ENCODE measurements around the gene RBMS2.

The RBMS2 gene

DNA sequence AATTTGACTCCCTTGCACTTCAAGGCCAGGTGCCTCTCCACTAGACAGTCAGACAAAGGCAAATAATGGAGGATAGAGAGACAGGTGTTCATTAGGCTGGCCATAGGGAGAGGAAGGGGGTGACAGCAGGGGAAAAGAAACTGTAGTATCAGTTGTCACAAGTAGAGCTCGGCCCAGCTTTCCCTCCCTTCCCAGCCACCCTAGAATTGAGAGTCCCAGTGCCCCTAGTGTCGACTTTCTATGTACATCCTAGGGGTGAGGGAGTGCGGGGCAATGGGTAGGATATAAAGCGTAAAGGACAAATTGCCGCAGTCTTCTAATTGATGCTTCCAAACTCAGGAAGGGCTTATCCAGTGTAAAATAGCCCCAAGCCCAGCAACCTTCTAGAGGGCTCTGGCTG lies 69.5 kb downstream of the RBMS2 start:
- ChIA-PET POLR2A (interaction anchor here (1.0 kb wide), 1 partner anchor 70 kb away, joined by 3 read pairs; the partner anchor contains the start of gene RBMS2), CTCF (interaction anchor here (0.8 to 12.5 kb wide), 8 partner anchors 16 to 89 kb away, joined by 3 to 139 read pairs (median 4); no protein-coding TSS in a partner anchor)
- Histone ChIP-seq H3K27ac (ENCODE audit: extremely low read depth, low read depth, low read length) (no peak overlapping the region), H3K4me1 (ENCODE audit: control insufficient read depth, insufficient read depth, low read length) (no peaks in the 10 kb centered on the region; the same call in 1 of the 2 replicates), H3K4me3 (ENCODE audit: low read depth, low read length) (no peak overlapping the region), H3K9me3 (ENCODE audit: control insufficient read depth, insufficient read depth, low read depth, low read length) (no peaks in the 10 kb centered on the region), H3K36me3 (ENCODE audit: control insufficient read depth in 2 of 2, insufficient read depth in 1 of 2, low read length in 2 of 2) (peaks cover 0 to 43% of the 10 kb centered on the region in 2 experiments; a peak in 2 of 3 replicates)
- TF ChIP-seq ZNF221 (tag by site-specific recombination; IDR thresholded peaks at IDR 0.05; ENCODE audit: borderline replicate concordance) (no peak), IKZF3 (tag by site-specific recombination; IDR thresholded peaks at IDR 0.05) (no peak)

DNA sequence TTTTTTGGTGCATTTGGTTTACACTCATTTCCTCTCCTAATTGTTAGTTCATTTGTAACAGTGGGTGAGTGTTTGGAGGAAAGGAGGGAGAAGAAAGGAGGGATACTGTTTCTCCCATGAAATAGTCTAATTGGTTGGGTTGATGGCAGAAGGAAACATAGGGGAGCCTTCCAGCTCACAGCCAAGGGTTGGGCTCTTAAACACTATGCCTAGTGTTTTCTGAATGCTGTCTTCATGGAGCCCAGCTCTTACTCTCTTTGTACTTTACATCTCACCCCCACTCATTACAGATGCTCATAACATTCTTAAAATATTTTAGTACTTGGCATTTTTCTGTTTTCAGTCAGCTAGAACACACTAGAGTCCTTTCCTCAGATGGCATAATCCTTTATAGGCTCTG lies 70.3 kb downstream of the RBMS2 start:
- ChIA-PET CTCF (interaction anchor here (0.7 to 12.5 kb wide), 6 partner anchors 43 to 519 kb away, joined by 3 to 139 read pairs (median 5); partner anchors contain the start of gene STAT6), POLR2A (interaction anchor here (1.0 kb wide), 1 partner anchor 71 kb away, joined by 3 read pairs; the partner anchor contains the start of gene RBMS2)
- TF ChIP-seq ZNF366 (tag by site-specific recombination; conservative IDR thresholded peaks at IDR 0.05): no peak
- TF ChIP-seq, protein P1, sequence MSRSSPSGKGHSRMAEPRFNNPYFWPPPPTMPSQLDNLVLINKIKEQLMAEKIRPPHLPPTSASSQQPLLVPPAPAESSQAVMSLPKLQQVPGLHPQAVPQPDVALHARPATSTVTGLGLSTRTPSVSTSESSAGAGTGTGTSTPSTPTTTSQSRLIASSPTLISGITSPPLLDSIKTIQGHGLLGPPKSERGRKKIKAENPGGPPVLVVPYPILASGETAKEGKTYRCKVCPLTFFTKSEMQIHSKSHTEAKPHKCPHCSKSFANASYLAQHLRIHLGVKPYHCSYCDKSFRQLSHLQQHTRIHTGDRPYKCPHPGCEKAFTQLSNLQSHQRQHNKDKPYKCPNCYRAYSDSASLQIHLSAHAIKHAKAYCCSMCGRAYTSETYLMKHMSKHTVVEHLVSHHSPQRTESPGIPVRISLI (tag by site-specific recombination; IDR thresholded peaks at IDR 0.05): no peak
- TF ChIP-seq ZNF133 (tag by site-specific recombination; IDR thresholded peaks at IDR 0.05): no peak
- no peak for TF ChIP-seq KLF16 (tag by site-specific recombination; IDR thresholded peaks at IDR 0.05)
- no peak for TF ChIP-seq KLF8 (tag by site-specific recombination; IDR thresholded peaks at IDR 0.05)
- TF ChIP-seq ZNF350 (tag by site-specific recombination; IDR thresholded peaks at IDR 0.05): no peak
- no peak for TF ChIP-seq ZNF600 (tag by site-specific recombination; IDR thresholded peaks at IDR 0.05)
- no peak for TF ChIP-seq ZNF114 (tag by site-specific recombination; IDR thresholded peaks at IDR 0.05)
- TF ChIP-seq, protein P2, sequence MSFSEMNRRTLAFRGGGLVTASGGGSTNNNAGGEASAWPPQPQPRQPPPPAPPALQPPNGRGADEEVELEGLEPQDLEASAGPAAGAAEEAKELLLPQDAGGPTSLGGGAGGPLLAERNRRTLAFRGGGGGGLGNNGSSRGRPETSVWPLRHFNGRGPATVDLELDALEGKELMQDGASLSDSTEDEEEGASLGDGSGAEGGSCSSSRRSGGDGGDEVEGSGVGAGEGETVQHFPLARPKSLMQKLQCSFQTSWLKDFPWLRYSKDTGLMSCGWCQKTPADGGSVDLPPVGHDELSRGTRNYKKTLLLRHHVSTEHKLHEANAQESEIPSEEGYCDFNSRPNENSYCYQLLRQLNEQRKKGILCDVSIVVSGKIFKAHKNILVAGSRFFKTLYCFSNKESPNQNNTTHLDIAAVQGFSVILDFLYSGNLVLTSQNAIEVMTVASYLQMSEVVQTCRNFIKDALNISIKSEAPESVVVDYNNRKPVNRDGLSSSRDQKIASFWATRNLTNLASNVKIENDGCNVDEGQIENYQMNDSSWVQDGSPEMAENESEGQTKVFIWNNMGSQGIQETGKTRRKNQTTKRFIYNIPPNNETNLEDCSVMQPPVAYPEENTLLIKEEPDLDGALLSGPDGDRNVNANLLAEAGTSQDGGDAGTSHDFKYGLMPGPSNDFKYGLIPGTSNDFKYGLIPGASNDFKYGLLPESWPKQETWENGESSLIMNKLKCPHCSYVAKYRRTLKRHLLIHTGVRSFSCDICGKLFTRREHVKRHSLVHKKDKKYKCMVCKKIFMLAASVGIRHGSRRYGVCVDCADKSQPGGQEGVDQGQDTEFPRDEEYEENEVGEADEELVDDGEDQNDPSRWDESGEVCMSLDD (tag by site-specific recombination; IDR thresholded peaks at IDR 0.05): no peak
- TF ChIP-seq ZNF747 (tag by site-specific recombination; IDR thresholded peaks at IDR 0.05): no peak
- TF ChIP-seq ZNF416 (tag by site-specific recombination; IDR thresholded peaks at IDR 0.05): no peak
- TF ChIP-seq ZNF239 (tag by site-specific recombination; IDR thresholded peaks at IDR 0.05): no peak
- TF ChIP-seq ZNF654 (tag by site-specific recombination; IDR thresholded peaks at IDR 0.05; ENCODE audit: low read depth): no peak
- TF ChIP-seq ZNF610 (tag by site-specific recombination; IDR thresholded peaks at IDR 0.05; ENCODE audit: borderline replicate concordance): no peak
- no peak for TF ChIP-seq ZNF121 (tag by site-specific recombination; IDR thresholded peaks at IDR 0.05)
- TF ChIP-seq, protein P3, sequence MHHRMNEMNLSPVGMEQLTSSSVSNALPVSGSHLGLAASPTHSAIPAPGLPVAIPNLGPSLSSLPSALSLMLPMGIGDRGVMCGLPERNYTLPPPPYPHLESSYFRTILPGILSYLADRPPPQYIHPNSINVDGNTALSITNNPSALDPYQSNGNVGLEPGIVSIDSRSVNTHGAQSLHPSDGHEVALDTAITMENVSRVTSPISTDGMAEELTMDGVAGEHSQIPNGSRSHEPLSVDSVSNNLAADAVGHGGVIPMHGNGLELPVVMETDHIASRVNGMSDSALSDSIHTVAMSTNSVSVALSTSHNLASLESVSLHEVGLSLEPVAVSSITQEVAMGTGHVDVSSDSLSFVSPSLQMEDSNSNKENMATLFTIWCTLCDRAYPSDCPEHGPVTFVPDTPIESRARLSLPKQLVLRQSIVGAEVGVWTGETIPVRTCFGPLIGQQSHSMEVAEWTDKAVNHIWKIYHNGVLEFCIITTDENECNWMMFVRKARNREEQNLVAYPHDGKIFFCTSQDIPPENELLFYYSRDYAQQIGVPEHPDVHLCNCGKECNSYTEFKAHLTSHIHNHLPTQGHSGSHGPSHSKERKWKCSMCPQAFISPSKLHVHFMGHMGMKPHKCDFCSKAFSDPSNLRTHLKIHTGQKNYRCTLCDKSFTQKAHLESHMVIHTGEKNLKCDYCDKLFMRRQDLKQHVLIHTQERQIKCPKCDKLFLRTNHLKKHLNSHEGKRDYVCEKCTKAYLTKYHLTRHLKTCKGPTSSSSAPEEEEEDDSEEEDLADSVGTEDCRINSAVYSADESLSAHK (tag by site-specific recombination; IDR thresholded peaks at IDR 0.05): no peak
- no peak for TF ChIP-seq ZNF394 (tag by site-specific recombination; IDR thresholded peaks at IDR 0.05; ENCODE audit: borderline replicate concordance)
- no peak for TF ChIP-seq ZIC2 (tag by site-specific recombination; IDR thresholded peaks at IDR 0.05)
- Histone ChIP-seq H3K36me3 (ENCODE audit: control insufficient read depth in 2 of 2, insufficient read depth in 1 of 2, low read length in 2 of 2) (peaks cover 0 to 49% of the 10 kb centered on the region in 2 experiments; a peak in 2 of 3 replicates), H3K4me3 (ENCODE audit: low read depth, low read length) (no peak overlapping the region), H3K4me1 (ENCODE audit: control insufficient read depth, insufficient read depth, low read length) (no peaks in the 10 kb centered on the region; the same call in 1 of the 2 replicates), H3K27ac (ENCODE audit: extremely low read depth, low read depth, low read length) (no peak overlapping the region), H3K9me3 (ENCODE audit: control insufficient read depth, insufficient read depth, low read depth, low read length) (no peaks in the 10 kb centered on the region)

All from HEK293 (cell line).